NT2/D1 (cell line): ENCODE measurements around the gene XYLT2.
"Not testable (repeated sequence)": the region's sequence is repeated elsewhere in the genome, so short reads cannot be mapped to it uniquely, and the experiment has no call there.

ENCODE experiments used
- SUZ12 ChIP-seq: IDR thresholded peaks from 2 replicates; pipeline ENCODE4 v1.6.1; 2011; ENCODE audit not compliant: insufficient read length, insufficient read depth; ENCODE audit errors: extremely low read depth
- YY1 ChIP-seq: IDR thresholded peaks from 2 replicates; pipeline ENCODE4 v1.6.1; 2011; ENCODE audit not compliant: insufficient read length, insufficient read depth
- ZNF274 ChIP-seq: IDR thresholded peaks from 2 replicates; pipeline ENCODE4 v1.6.1; 2011; ENCODE audit warnings: mild to moderate bottlenecking, low read depth, low read length

DNA sequence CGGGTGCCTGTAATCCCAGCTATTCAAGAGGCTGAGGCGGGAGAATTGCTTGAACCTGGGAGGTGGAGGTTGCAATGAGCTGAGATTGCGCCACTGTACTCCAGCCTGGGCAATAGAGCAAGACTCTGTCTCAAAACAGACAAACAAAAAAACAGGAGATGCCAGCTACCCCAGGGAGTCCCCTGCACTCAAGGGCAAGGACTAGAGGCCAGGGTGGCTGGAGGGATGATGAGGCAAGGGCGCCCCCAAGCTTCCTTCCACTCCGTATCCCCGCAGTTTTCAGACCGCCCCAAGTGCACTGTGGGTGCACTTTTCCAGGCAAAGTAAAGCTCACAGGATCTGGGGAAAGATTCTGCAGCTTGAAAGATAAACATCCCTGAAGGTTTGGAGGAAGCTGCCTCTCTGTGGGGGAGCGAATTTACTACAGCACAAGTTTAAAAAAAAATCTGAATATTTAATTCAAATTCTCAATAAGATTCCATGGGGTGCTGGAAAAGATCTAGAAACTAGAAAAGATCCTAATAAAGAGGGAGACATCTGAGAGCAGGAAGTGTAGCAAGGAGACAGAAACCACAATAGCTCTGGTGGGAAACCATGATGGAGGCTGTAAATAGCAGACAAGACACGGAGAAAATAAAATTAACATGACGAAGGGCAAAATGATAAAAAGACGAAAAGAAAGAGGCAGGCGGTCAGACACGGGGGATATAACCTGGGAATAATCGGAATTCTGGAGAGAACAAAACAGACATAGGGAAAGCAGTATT, 12.5 kb upstream of the XYLT2 start:
- TF ChIP-seq ZNF274, SUZ12, YY1: not testable (repeated sequence)
